Gastrocnemius medialis (tissue), 4 donors: ENCODE data around the gene PRDM5.

Experiments used
- POLR2A ChIP-seq, 2 donors: fragments of 450-650 bp; IDR thresholded peaks; one replicate each; pipeline ENCODE4 v1.6.1; 2017; ENCODE audit warnings: antibody characterized with exemption in 2 of 2, mild to moderate bottlenecking in 2 of 2, moderate library complexity in 2 of 2
- TF ChIP-seq, protein P1 (sequence below), 5 experiments: fragments of 450-650 bp in 3 of 5; fragments of 200-600 bp in 2 of 5; sonication (generic) in 2 of 5; IDR thresholded peaks in 4 of 5; conservative IDR thresholded peaks in 1 of 5; 1 replicate in 4 of 5; 2 replicates in 1 of 5; pipeline ENCODE4 v1.5.1; 2016 to 2019; ENCODE audit warnings: antibody characterized with exemption in 5 of 5, mild to moderate bottlenecking in 3 of 5, moderate library complexity in 3 of 5

- TF ChIP-seq POLR2A (IDR thresholded peaks at IDR 0.05), result no peak
- TF ChIP-seq, protein P1, sequence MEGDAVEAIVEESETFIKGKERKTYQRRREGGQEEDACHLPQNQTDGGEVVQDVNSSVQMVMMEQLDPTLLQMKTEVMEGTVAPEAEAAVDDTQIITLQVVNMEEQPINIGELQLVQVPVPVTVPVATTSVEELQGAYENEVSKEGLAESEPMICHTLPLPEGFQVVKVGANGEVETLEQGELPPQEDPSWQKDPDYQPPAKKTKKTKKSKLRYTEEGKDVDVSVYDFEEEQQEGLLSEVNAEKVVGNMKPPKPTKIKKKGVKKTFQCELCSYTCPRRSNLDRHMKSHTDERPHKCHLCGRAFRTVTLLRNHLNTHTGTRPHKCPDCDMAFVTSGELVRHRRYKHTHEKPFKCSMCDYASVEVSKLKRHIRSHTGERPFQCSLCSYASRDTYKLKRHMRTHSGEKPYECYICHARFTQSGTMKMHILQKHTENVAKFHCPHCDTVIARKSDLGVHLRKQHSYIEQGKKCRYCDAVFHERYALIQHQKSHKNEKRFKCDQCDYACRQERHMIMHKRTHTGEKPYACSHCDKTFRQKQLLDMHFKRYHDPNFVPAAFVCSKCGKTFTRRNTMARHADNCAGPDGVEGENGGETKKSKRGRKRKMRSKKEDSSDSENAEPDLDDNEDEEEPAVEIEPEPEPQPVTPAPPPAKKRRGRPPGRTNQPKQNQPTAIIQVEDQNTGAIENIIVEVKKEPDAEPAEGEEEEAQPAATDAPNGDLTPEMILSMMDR (IDR thresholded peaks at IDR 0.05 in 4 of 5, conservative IDR thresholded peaks at IDR 0.05 in 1 of 5), result no peak
Observed at GRCh38 chr4:120901731-120902130, 20.8 kb downstream of the PRDM5 start.
